Endothelial cell of umbilical vein (primary cell): ENCODE data around the gene PDE1A.

Experiments used
- EZH2 ChIP-seq: IDR thresholded peaks from 2 replicates; pipeline ENCODE4 v1.6.1; 2012; ENCODE audit warnings: borderline replicate concordance, low read depth, mild to moderate bottlenecking, moderate library complexity, low read length, inconsistent platforms; ENCODE audit not compliant: severe bottlenecking
- MYC ChIP-seq: IDR thresholded peaks from one replicate; pipeline ENCODE4 v1.6.1; 2011; ENCODE audit warnings: mild to moderate bottlenecking, low read depth, low read length

- TF ChIP-seq MYC (no peak), EZH2 (no peak)
Measured at GRCh38 chr2:182220998-182221397, 205.8 kb downstream of the PDE1A start.
